NT2/D1 (cell line): Measurements from ENCODE around the gene PLEKHA5.

Experiments
- DNase-seq: peaks from one replicate; pipeline ENCODE4 v3.0.0-alpha.2; 2011; ENCODE audit warnings: low read depth, low spot score
- H3K27me3 ChIP-seq: 2 replicates; pipeline ENCODE4 v1.6.0; 2011; ENCODE audit warnings: mild to moderate bottlenecking; ENCODE audit not compliant: insufficient read length, insufficient read depth
- H3K36me3 ChIP-seq: 2 replicates; pipeline ENCODE4 v1.6.1; 2011; ENCODE audit warnings: mild to moderate bottlenecking, low read length, mixed read lengths; ENCODE audit not compliant: insufficient read depth, insufficient read length
- H3K4me1 ChIP-seq: 2 replicates; pipeline ENCODE4 v1.5.1; 2011; ENCODE audit not compliant: insufficient read depth, insufficient read length
- H3K4me3 ChIP-seq: 2 replicates; pipeline ENCODE4 v1.5.1; 2011; ENCODE audit warnings: low read depth; ENCODE audit not compliant: insufficient read length
- H3K9ac ChIP-seq: 2 replicates; pipeline ENCODE4 v1.6.0; 2011; ENCODE audit warnings: low read depth; ENCODE audit not compliant: insufficient read length
- H3K9me3 ChIP-seq: 2 replicates; pipeline ENCODE4 v1.5.1; 2011; ENCODE audit warnings: mild to moderate bottlenecking, low read length; ENCODE audit not compliant: insufficient read depth
- SUZ12 ChIP-seq: IDR thresholded peaks from 2 replicates; pipeline ENCODE4 v1.6.1; 2011; ENCODE audit not compliant: insufficient read length, insufficient read depth; ENCODE audit errors: extremely low read depth
- YY1 ChIP-seq: IDR thresholded peaks from 2 replicates; pipeline ENCODE4 v1.6.1; 2011; ENCODE audit not compliant: insufficient read length, insufficient read depth
- ZNF274 ChIP-seq: IDR thresholded peaks from 2 replicates; pipeline ENCODE4 v1.6.1; 2011; ENCODE audit warnings: mild to moderate bottlenecking, low read depth, low read length

Gene PLEKHA5

DNA sequence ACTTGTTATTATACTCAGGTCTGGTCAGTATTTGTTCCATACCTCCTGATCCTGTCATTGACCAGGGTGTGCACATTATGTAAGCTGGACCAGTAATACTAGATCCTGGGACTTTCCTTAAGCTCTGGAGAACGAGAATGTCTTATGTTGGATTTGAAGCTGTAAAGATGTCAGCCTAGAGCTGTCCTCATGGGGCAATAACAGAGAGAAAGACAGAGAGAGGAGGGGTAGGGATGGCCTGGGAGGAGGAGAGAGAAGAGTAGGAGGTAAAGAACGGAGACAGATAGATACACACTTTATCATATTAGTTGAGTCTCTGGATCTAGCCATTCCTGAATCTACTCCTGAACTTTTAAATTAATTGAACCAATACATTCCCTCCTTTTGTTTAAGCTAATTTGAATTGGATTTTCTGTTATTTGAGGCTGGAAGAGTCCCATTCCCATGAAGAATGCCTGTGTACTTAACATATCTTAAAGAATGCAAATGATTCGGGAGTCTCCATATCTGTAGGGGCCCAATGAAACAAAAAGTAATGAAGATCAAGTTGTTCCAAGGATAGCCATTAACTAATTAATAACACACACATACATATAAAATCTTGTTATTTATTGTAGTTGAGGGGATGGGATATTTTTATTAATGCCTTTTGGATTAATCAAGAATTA lies 55.9 kb downstream of the PLEKHA5 start:
- Histone ChIP-seq H3K9me3 (no peaks in the 10 kb centered on the region), H3K27me3 (no peaks in the 10 kb centered on the region), H3K36me3 (peaks cover 6% of the 10 kb centered on the region), H3K4me1 (peaks cover 3% of the 10 kb centered on the region), H3K4me3 (no peak overlapping the region), H3K9ac (no peak overlapping the region)
- peak; percentile 66 for DNase-seq
- no peak for TF ChIP-seq ZNF274
- TF ChIP-seq SUZ12, result no peak
- no peak for TF ChIP-seq YY1

DNA sequence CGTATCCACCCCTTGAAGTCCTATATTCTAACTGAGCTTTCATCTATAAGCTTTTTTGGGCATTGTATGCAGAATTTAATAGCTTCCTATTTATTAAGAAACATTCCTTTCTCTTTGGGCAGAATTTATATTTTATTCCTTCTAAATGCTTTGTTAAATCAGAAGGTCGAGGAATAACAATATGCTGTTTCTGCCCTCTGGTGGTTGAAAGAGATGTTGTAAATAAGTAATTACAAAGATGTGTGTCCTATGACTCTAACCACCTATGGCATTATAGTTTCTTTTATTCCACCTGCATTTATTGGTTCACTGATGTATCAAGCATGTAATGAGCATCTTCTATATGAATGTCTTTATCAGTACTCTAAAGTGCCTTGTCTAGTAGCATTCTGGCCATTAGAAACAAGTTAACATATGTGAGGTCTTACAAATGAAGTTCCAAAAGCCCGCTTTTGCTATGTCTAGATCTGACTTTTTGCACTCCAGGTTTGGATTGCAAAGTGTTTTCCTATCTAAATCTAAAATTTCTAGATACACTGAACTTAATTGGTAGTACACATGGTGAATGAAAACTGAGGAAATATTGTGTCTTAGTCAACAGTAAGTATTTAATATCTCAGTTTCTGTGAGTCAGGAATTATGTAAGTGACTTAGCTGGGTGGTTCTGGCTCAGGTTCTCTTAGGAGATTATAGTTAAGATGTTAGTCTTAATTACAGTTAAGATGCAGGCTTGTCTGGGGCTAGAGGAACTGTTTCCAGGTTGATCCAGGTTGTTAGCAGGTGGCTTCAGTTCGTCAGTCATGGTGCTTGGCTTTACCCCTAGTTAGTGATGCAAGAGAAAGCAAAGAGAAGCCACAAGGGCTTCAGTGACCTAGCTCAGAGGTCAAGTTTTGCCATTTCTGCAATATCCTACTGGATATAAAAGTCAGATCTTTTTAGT lies 57.5 kb downstream of the PLEKHA5 start:
- Histone ChIP-seq H3K4me3 (no peak overlapping the region), H3K36me3 (peaks cover 10% of the 10 kb centered on the region), H3K9ac (no peak overlapping the region), H3K4me1 (peaks cover 3% of the 10 kb centered on the region), H3K27me3 (no peaks in the 10 kb centered on the region), H3K9me3 (no peaks in the 10 kb centered on the region)
- DNase-seq, result peak; percentile 68
- TF ChIP-seq SUZ12 (no peak), ZNF274 (no peak), YY1 (no peak)

DNA sequence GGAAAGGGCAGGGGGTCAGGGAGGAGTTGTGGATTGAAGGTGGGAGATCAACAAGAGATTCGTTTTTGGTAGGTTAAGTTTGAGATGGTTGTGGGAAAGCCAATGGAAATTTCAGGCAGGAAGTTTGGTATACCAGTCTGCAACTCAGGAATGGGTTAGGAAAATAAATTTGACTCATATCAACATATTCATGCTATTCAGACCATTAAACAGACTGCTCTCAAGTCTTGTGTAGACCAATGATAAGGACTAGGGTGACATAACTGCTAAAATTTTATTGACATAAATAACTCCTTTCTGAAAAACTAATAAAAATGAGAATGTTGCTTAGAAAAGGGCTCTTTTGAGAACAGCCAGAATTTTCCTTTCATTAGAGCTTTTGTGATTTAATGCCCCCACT lies 60.0 kb downstream of the PLEKHA5 start:
- Histone ChIP-seq H3K9me3 (no peaks in the 10 kb centered on the region), H3K36me3 (peaks cover 10% of the 10 kb centered on the region), H3K27me3 (no peaks in the 10 kb centered on the region), H3K4me1 (peaks cover 3% of the 10 kb centered on the region), H3K4me3 (no peak overlapping the region), H3K9ac (no peak overlapping the region)
- TF ChIP-seq ZNF274 (no peak), SUZ12 (no peak), YY1 (no peak)
- DNase-seq, result no peak

- Histone ChIP-seq H3K4me3 (no peak overlapping the region), H3K27me3 (no peaks in the 10 kb centered on the region), H3K9ac (no peak overlapping the region), H3K36me3 (peaks cover 10% of the 10 kb centered on the region), H3K4me1 (no peaks in the 10 kb centered on the region), H3K9me3 (no peaks in the 10 kb centered on the region)
- no peak for DNase-seq
- TF ChIP-seq SUZ12 (no peak), YY1 (no peak), ZNF274 (no peak)
Measured at GRCh38 chr12:19190292-19191031, 60.9 kb downstream of the PLEKHA5 start.

DNA sequence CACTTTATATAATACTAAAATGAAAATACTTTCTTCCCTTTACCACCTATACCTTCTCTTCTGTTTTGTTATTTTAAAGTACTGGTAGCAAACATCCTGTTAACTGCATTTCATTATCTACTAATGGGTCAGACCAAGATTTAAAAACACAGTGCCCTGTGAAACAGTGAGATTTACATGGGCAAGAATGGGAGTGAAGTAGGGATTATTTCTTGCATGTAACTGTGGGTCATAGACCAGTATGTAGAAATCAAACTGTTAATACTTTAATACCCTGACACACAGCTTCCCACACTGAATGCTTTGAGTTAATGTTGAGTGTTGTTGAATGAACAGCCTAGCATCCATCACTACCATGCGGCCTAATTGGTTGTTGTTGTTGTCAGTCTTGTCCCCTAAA lies 61.6 kb downstream of the PLEKHA5 start:
- Histone ChIP-seq H3K4me3 (no peak overlapping the region), H3K4me1 (no peaks in the 10 kb centered on the region), H3K27me3 (no peaks in the 10 kb centered on the region), H3K36me3 (peaks cover 10% of the 10 kb centered on the region), H3K9ac (no peak overlapping the region), H3K9me3 (no peaks in the 10 kb centered on the region)
- no peak for TF ChIP-seq YY1
- TF ChIP-seq ZNF274, result no peak
- TF ChIP-seq SUZ12, result no peak
- no peak for DNase-seq

DNA sequence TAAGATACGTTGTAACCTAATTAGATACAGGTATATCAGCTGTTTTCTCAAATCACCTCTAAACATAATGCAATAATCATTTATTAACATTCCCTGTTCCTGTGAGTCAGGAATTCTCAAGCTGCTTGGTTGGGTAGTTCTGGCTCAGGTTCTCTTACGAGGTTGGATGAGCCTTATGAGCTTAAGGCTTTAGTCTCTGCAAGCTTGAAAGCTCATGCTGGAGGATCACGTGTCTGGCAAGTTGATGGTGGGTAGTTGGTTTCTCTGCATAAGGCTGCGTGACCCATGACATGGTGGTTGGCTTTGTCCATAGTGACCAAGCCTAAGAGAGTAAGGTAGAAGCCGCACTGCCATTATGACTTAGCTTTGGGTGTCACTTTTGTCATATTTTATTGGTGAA lies 62.0 kb downstream of the PLEKHA5 start:
- no peak for TF ChIP-seq ZNF274
- TF ChIP-seq YY1, result no peak
- no peak for TF ChIP-seq SUZ12
- DNase-seq, result no peak
- Histone ChIP-seq H3K27me3 (no peaks in the 10 kb centered on the region), H3K9me3 (no peaks in the 10 kb centered on the region), H3K36me3 (peaks cover 10% of the 10 kb centered on the region), H3K9ac (no peak overlapping the region), H3K4me1 (no peaks in the 10 kb centered on the region), H3K4me3 (no peak overlapping the region)
